Peyer's patch (tissue), 4 donors: ENCODE measurements around the gene APEH.

Source experiments
- POLR2A ChIP-seq, 2 donors: fragments of 450-650 bp; IDR thresholded peaks; one replicate each; pipeline ENCODE4 v1.5.1; 2017; ENCODE audit warnings: antibody characterized with exemption in 2 of 2, mild to moderate bottlenecking in 2 of 2, moderate library complexity in 2 of 2
- TF ChIP-seq, protein P1 (sequence below), 6 experiments: fragments of 450-650 bp in 4 of 6; fragments of 200-600 bp in 2 of 6; sonication (generic) in 1 of 6; IDR thresholded peaks; one replicate each; pipeline ENCODE4 v1.5.1; 2017 to 2019; ENCODE audit warnings: antibody characterized with exemption in 6 of 6, mild to moderate bottlenecking in 3 of 6, moderate library complexity in 1 of 6

DNA sequence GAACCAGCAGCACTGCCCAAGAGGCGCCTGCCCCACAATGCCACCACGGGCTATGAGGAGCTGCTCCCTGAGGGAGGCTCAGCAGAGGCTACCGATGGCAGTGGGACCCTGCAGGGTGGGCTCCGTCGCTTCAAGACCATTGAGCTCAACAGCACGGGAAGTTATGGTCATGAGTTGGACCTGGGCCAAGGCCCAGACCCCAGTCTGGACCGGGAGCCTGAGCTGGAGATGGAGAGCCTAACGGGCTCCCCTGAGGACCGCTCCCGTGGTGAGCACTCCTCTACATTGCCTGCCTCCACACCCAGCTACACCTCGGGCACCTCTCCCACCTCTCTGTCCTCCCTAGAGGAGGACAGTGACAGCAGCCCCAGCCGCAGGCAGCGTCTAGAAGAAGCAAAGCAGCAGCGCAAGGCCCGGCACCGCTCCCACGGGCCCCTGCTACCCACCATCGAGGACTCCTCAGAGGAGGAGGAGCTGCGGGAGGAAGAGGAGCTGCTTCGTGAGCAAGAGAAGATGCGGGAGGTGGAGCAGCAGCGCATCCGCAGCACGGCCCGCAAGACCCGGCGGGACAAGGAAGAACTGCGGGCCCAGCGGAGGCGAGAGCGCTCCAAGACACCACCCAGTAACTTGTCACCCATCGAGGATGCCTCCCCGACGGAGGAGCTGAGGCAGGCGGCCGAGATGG is 21.8 kb upstream of the APEH start:
- no peak for TF ChIP-seq POLR2A (IDR thresholded peaks at IDR 0.05)
- TF ChIP-seq, protein P1, sequence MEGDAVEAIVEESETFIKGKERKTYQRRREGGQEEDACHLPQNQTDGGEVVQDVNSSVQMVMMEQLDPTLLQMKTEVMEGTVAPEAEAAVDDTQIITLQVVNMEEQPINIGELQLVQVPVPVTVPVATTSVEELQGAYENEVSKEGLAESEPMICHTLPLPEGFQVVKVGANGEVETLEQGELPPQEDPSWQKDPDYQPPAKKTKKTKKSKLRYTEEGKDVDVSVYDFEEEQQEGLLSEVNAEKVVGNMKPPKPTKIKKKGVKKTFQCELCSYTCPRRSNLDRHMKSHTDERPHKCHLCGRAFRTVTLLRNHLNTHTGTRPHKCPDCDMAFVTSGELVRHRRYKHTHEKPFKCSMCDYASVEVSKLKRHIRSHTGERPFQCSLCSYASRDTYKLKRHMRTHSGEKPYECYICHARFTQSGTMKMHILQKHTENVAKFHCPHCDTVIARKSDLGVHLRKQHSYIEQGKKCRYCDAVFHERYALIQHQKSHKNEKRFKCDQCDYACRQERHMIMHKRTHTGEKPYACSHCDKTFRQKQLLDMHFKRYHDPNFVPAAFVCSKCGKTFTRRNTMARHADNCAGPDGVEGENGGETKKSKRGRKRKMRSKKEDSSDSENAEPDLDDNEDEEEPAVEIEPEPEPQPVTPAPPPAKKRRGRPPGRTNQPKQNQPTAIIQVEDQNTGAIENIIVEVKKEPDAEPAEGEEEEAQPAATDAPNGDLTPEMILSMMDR (IDR thresholded peaks at IDR 0.05) = no peak
